Left hindlimb (tissue), 1 donor: Measurements from ENCODE around the gene SH3BP2.
"Not testable (repeated sequence)": the region's sequence is repeated elsewhere in the genome, so short reads cannot be mapped to it uniquely, and the experiment has no call there.

Experiments
- DNase-seq: peaks from one replicate; pipeline ENCODE4 v3.0.0-alpha.2; 2018

Gene SH3BP2

GRCh38 chr4:2762486-2763370, 30.2 kb upstream of the SH3BP2 start:
- peak; percentile 18 for DNase-seq

GRCh38 chr4:2763511-2763967, 29.3 kb upstream of the SH3BP2 start:
- peak; percentile 29 for DNase-seq

- DNase-seq: peak; percentile 26
Observed at GRCh38 chr4:2765832-2766526, 26.9 kb upstream of the SH3BP2 start.

- DNase-seq: peak; percentile 18
Observed at GRCh38 chr4:2767046-2767704, 25.7 kb upstream of the SH3BP2 start.

- DNase-seq: peak; percentile 13
Observed at GRCh38 chr4:2767705-2768074, 25.2 kb upstream of the SH3BP2 start.

GRCh38 chr4:2768124-2768523, 24.8 kb upstream of the SH3BP2 start:
- DNase-seq: no peak

GRCh38 chr4:2768921-2769336, 24.0 kb upstream of the SH3BP2 start:
- peak; percentile 10 for DNase-seq

- DNase-seq: peak; percentile 13
Observed at GRCh38 chr4:2771264-2771663, 21.6 kb upstream of the SH3BP2 start.

- DNase-seq: not testable (repeated sequence)
Observed at GRCh38 chr4:2780643-2781042, 12.2 kb upstream of the SH3BP2 start.

GRCh38 chr4:2781911-2782310, 11.0 kb upstream of the SH3BP2 start:
- DNase-seq: peak; percentile 5

- DNase-seq: peak; percentile 3
Observed at GRCh38 chr4:2783790-2784189, 9.1 kb upstream of the SH3BP2 start.

- peak; percentile 4 for DNase-seq
Observed at GRCh38 chr4:2785613-2786012, 7.3 kb upstream of the SH3BP2 start.

GRCh38 chr4:2786152-2786671, 6.7 kb upstream of the SH3BP2 start:
- peak; percentile 34 for DNase-seq

GRCh38 chr4:2786794-2787229, 6.1 kb upstream of the SH3BP2 start:
- peak; percentile 32 for DNase-seq

GRCh38 chr4:2787230-2788100, 5.4 kb upstream of the SH3BP2 start:
- DNase-seq: peak; percentile 40

GRCh38 chr4:2788101-2788500, 4.8 kb upstream of the SH3BP2 start:
- DNase-seq: peak; percentile 30

GRCh38 chr4:2788532-2789103, 4.3 kb upstream of the SH3BP2 start:
- peak; percentile 76 for DNase-seq

- peak; percentile 18 for DNase-seq
Observed at GRCh38 chr4:2789351-2789750, 3.5 kb upstream of the SH3BP2 start.

GRCh38 chr4:2789793-2790582, 2.9 kb upstream of the SH3BP2 start:
- DNase-seq: peak; percentile 31

GRCh38 chr4:2790583-2791517, 2.0 kb upstream of the SH3BP2 start:
- peak; percentile 32 for DNase-seq
